Measurements from ENCODE around the gene ACOT9. TPM values are rescaled to one million over a fixed set of nuclear protein-coding genes. Genes with fewer than 3 reads are reported as not detected.

The ACOT9 gene
- total and polyA plus RNA-seq, 10 of the 15 experiments (the other 5 are each of a cell fraction or from before 2014, with no cell fraction given) = 17.4 to 42.5 (median 23.3) TPM

GRCh38 chrX:23673108-23673507 lies 70.0 kb downstream of the ACOT9 start:
- no TSS peak for BruUV-seq (replicated peaks)
- FAIRE-seq = no peak
- Histone ChIP-seq H3K36me3 (ENCODE audit: control insufficient read depth in 2 of 2, insufficient read depth in 2 of 2, low read length in 1 of 2) (peaks cover 0 to 4% of the 10 kb centered on the region in 2 experiments; a peak in 1 of 4 replicates), H3K9ac (ENCODE audit: control insufficient read depth, insufficient read depth, low read length) (no peak overlapping the region), H3K27me3 (replicated peaks in 1 of 2; ENCODE audit: control insufficient read depth in 2 of 2, insufficient read depth in 2 of 2, low read length in 1 of 2) (no peaks in the 10 kb centered on the region), H2AFZ (ENCODE audit: control insufficient read depth, low read depth, low read length) (no peak overlapping the region), H3K79me2 (ENCODE audit: control insufficient read depth, insufficient read depth, low read length) (peaks cover 3% of the 10 kb centered on the region), H3K4me3 (no peak overlapping the region), H4K20me1 (ENCODE audit: control insufficient read depth, insufficient read depth) (no peaks in the 10 kb centered on the region), H3K27ac (ENCODE audit: control insufficient read depth, insufficient read depth) (no peak overlapping the region), H3K4me1 (ENCODE audit: control insufficient read depth, insufficient read depth, low read length) (no peaks in the 10 kb centered on the region), H3K4me2 (ENCODE audit: control insufficient read depth, insufficient read depth) (no peak overlapping the region), H3K9me3 (replicated peaks; ENCODE audit: control insufficient read depth, insufficient read depth, low read length) (no peaks in the 10 kb centered on the region)
- WGBS (ENCODE audit: insufficient coverage, insufficient replicate concordance, low lambda C conversion rate, missing lambda C conversion rate) = 50% methylated on average over 3 of the region's 3 CpGs
- in situ Hi-C loops (cut with MboI) (no loop called here), intact Hi-C loops (cut with micrococcal nuclease; ENCODE audit: unreplicated experiment) (no loop called here)
- CTCF ChIA-PET = interaction anchor here (1.0 to 2.4 kb wide), 3 partner anchors 10 to 229 kb away, joined by 3 to 10 read pairs (median 6); no protein-coding TSS in a partner anchor
- no peak for DNase-seq (ENCODE audit: low read depth, low spot score)
- no peak for ATAC-seq
- SMC1A ChIA-PET (ENCODE audit: uncharacterized antibody, unreplicated experiment) = interaction anchor here (0.8 to 0.9 kb wide), 2 partner anchors 15 to 224 kb away, joined by 3 read pairs; no protein-coding TSS in a partner anchor
- TF ChIP-seq PKNOX1 (IDR thresholded peaks at IDR 0.05) (no peak), SMARCA5 (IDR thresholded peaks at IDR 0.05) (no peak), IKZF1 (conservative IDR thresholded peaks at IDR 0.05) (no peak), ATF7 (IDR thresholded peaks at IDR 0.05; ENCODE audit: low read depth) (no peak), IKZF2 (IDR thresholded peaks at IDR 0.05) (no peak), ZBTB11 (CRISPR knock-in tag; IDR thresholded peaks at IDR 0.05) (no peak), RFX5 (IDR thresholded peaks at IDR 0.05; ENCODE audit: low read depth, low read length) (no peak), CTCF (IDR thresholded peaks at IDR 0.05 in 2 of 3, conservative IDR thresholded peaks at IDR 0.05 in 1 of 3; ENCODE audit: control insufficient read depth in 2 of 3, extremely low read depth in 1 of 3, insufficient read depth in 1 of 3, low read depth in 3 of 3, low read length in 3 of 3) (no peak), E4F1 (IDR thresholded peaks at IDR 0.05; ENCODE audit: borderline replicate concordance, partially characterized antibody) (no peak), SMAD5 (IDR thresholded peaks at IDR 0.05; ENCODE audit: low read depth) (no peak), TCF12 (IDR thresholded peaks at IDR 0.05; ENCODE audit: low read depth, low read length) (no peak), MYB (IDR thresholded peaks at IDR 0.05; ENCODE audit: borderline replicate concordance, low read depth, low read length) (no peak), SUZ12 (IDR thresholded peaks at IDR 0.05; ENCODE audit: unreplicated experiment) (no peak)
- POLR2A ChIA-PET = interaction anchor here (0.6 kb wide), 1 partner anchor 27 kb away, joined by 3 read pairs; no protein-coding TSS in a partner anchor
- RAD21 ChIA-PET (ENCODE audit: unreplicated experiment) = no interaction called here

Measured in GM12878 (cell line).